GM18520 (cell line): ENCODE data around the gene ZSWIM7.

Experiments
- ATAC-seq: cut with Tn5 transposase; IDR thresholded peaks from one replicate; pipeline ENCODE4 v1.9.1; 2021; ENCODE audit not compliant: unreplicated experiment

ZSWIM7 gene

GRCh38 chr17:15999141-15999973, at the start of gene ZSWIM7, which contains the start of gene TTC19:
Gene ZSWIM7 (minus strand): TSS chr17:15999704. CDS start chr17:15999594, 110 bp downstream.
Gene TTC19 (plus strand): TSS chr17:15999824. CDS start chr17:15999849, 25 bp downstream.
- peak; percentile 94 for ATAC-seq

GRCh38 chr17:16048811-16049449, 49.4 kb upstream of the ZSWIM7 start:
- no peak for ATAC-seq

- no peak for ATAC-seq
These were observed 47.5 kb upstream of the ZSWIM7 start for GRCh38 chr17:16046966-16047365.

GRCh38 chr17:16044487-16044886, 45.0 kb upstream of the ZSWIM7 start:
- ATAC-seq = no peak

GRCh38 chr17:16040710-16041251, 41.3 kb upstream of the ZSWIM7 start:
- no peak for ATAC-seq

- no peak for ATAC-seq
These were observed 38.1 kb upstream of the ZSWIM7 start for GRCh38 chr17:16037636-16038035.

GRCh38 chr17:16036261-16036660, 36.8 kb upstream of the ZSWIM7 start:
- ATAC-seq = no peak

- ATAC-seq = no peak
These were observed 34.3 kb upstream of the ZSWIM7 start for GRCh38 chr17:16033729-16034349.

- ATAC-seq = peak; percentile 79
These were observed 28.4 kb upstream of the ZSWIM7 start for GRCh38 chr17:16027708-16028584.

GRCh38 chr17:16026895-16027294, 27.4 kb upstream of the ZSWIM7 start:
- ATAC-seq = no peak

- no peak for ATAC-seq
These were observed 25.7 kb upstream of the ZSWIM7 start for GRCh38 chr17:16025202-16025601.

GRCh38 chr17:16023881-16024280, 24.4 kb upstream of the ZSWIM7 start:
- ATAC-seq = no peak

GRCh38 chr17:16019347-16019746, 19.8 kb upstream of the ZSWIM7 start:
- ATAC-seq = no peak

GRCh38 chr17:16013943-16014407, 14.5 kb upstream of the ZSWIM7 start:
- ATAC-seq = no peak

- ATAC-seq = no peak
These were observed 7.9 kb upstream of the ZSWIM7 start for GRCh38 chr17:16007439-16007838.

GRCh38 chr17:16005636-16006035, 6.1 kb upstream of the ZSWIM7 start:
- no peak for ATAC-seq

GRCh38 chr17:16003841-16004240, 4.3 kb upstream of the ZSWIM7 start:
- no peak for ATAC-seq

- no peak for ATAC-seq
These were observed 3.3 kb upstream of the ZSWIM7 start for GRCh38 chr17:16002708-16003260.

- no peak for ATAC-seq
These were observed 1.9 kb upstream of the ZSWIM7 start for GRCh38 chr17:16001226-16001897.
